Psoas muscle (tissue), 8 donors: Measurements from ENCODE around the gene ARHGAP24. TPM values are rescaled to one million over a fixed set of nuclear protein-coding genes. Genes with fewer than 3 reads are reported as not detected.

Source experiments
- ATAC-seq, 4 donors: fragments of 200-7000 bp; cut with Tn5 transposase; one replicate each; pipeline ENCODE4 v1.9.1; 2020; ENCODE audit warnings: moderate library complexity in 3 of 4, mild to moderate bottlenecking in 2 of 4
- DNase-seq, 2 donors: peaks; one replicate each; pipeline ENCODE4 v3.0.0-alpha.2; 2020
- H3K27ac ChIP-seq: fragments of 200-600 bp; one replicate; pipeline ENCODE4 v1.8.0; 2022
- H3K27me3 ChIP-seq, 3 donors: fragments of 200-600 bp in 1 of 3; one replicate each; pipeline versions ENCODE4 v1.6.1 to v1.8.0; 2013 to 2022; ENCODE audit warnings: low read length in 2 of 3, mild to moderate bottlenecking in 2 of 3, moderate library complexity in 1 of 3; ENCODE audit not compliant: insufficient read depth in 3 of 3
- H3K36me3 ChIP-seq, 2 donors: fragments of 200-600 bp in 1 of 2; one replicate each; pipeline versions ENCODE4 v1.6.1 to v1.8.0; 2013 to 2022; ENCODE audit warnings: low read depth in 1 of 2, mild to moderate bottlenecking in 1 of 2, moderate library complexity in 1 of 2; ENCODE audit not compliant: insufficient read depth in 1 of 2
- H3K4me1 ChIP-seq: fragments of 200-600 bp; one replicate; pipeline ENCODE4 v1.8.0; 2022
- H3K4me3 ChIP-seq: fragments of 200-600 bp; one replicate; pipeline ENCODE4 v1.8.0; 2022; ENCODE audit warnings: mild to moderate bottlenecking
- H3K9me3 ChIP-seq: fragments of 200-600 bp; one replicate; pipeline ENCODE4 v1.8.0; 2022
- CTCF ChIP-seq: fragments of 200-600 bp; IDR thresholded peaks from one replicate; pipeline ENCODE4 v1.8.0; 2022; ENCODE audit warnings: antibody characterized with exemption
- WGBS, 3 donors: extraction: QIAGEN DNeasy Blood & Tissue Kit; methylation state at CpG; one replicate each; pipeline versions ENCODE4 v1.1.6 to v1.1.7; 2013; 5-methylcytosine and 5-hydroxymethylcytosine counted together
- intact Hi-C, 2 donors: fragments of 100-400 bp; cut with DNase I; formaldehyde crosslinking; loops; one replicate each; pipeline versions ENCODE4 v1.11.0 to v1.14.2; 2022
- polyA plus RNA-seq, 3 donors: library from polyadenylated mRNA; stranded (reverse); fragments of 200-250 nt; gene quantifications; one replicate each; pipeline ENCODE4 v1.2.3, GENCODE V29; 2013
- total RNA-seq, 4 donors: library from RNA; stranded (reverse); fragmentation: NEBNext Ultra II Directional in 2 of 4; extraction: Animal tissue kit (Norgen Biotek cat#: 25700) in 2 of 4; gene quantifications; one replicate each; pipeline versions ENCODE4 v1.2.1 to v1.2.4, GENCODE V29; 2021 to 2023
- donor health status: healthy with polysubstance abuse.
- donor health status: DM: no; HTN: no; CAD: no; lungs with moderate emphysema.
- donor health status: Bipolar disorder and iron deficiency.
- donor health status: healthy.
- donor health status: DM: yes; HTN: yes; CAD: no.
- donor health status: DM: no; HTN: no; CAD: no.
- donor health status: DM: no; HTN: no; CAD: no.
- donor health status: DM: yes; HTN: yes; CAD: no.

The ARHGAP24 gene
- total and polyA plus RNA-seq, 7 donors = 2.3 to 25.7 (median 4.6) TPM

- WGBS, 3 donors = 19 to 23% (median 22%) methylated on average over 2 of the region's 2 CpGs
- TF ChIP-seq CTCF = no peak
- Histone ChIP-seq H3K9me3 (no peaks in the 10 kb centered on the region), H3K27me3 (no peaks in the 10 kb centered on the region), H3K4me1 (peaks cover 8% of the 10 kb centered on the region), H3K27ac (no peak overlapping the region), H3K4me3 (no peak overlapping the region), H3K36me3 (no peaks in the 10 kb centered on the region)
- no peak for DNase-seq
- ATAC-seq = no peak
- intact Hi-C loops = no loop called here
Measured at GRCh38 chr4:85776096-85776495, 301.1 kb downstream of the ARHGAP24 start.

GRCh38 chr4:85776579-85776978 is 301.6 kb downstream of the ARHGAP24 start:
- Histone ChIP-seq H3K4me3 (no peak overlapping the region), H3K27ac (no peak overlapping the region), H3K9me3 (no peaks in the 10 kb centered on the region), H3K36me3 (no peaks in the 10 kb centered on the region), H3K4me1 (peaks cover 8% of the 10 kb centered on the region), H3K27me3 (no peaks in the 10 kb centered on the region)
- TF ChIP-seq CTCF = no peak
- no peak for ATAC-seq
- DNase-seq = no peak
- 66 to 80% (median 71%) methylated on average over 1 of the region's 1 CpG for WGBS, 3 donors
- intact Hi-C loops = no loop called here

- no peak for DNase-seq
Measured at GRCh38 chr4:85777908-85778631, 303.1 kb downstream of the ARHGAP24 start.

GRCh38 chr4:85778632-85779131 is 303.7 kb downstream of the ARHGAP24 start:
- Histone ChIP-seq H3K27ac (peak overlapping the region; percentile 46), H3K9me3 (no peaks in the 10 kb centered on the region), H3K36me3 (no peaks in the 10 kb centered on the region), H3K27me3 (no peaks in the 10 kb centered on the region), H3K4me3 (peak overlapping the region; percentile 45), H3K4me1 (peaks cover 8% of the 10 kb centered on the region)
- TF ChIP-seq CTCF = no peak
- DNase-seq (no peak), ATAC-seq (no peak)
- intact Hi-C loops = no loop called here
- WGBS, 3 donors = 20 to 33% (median 32%) methylated on average over 3 of the region's 3 CpGs

More at GRCh38 chr4:85777908-85778631, 303.1 kb downstream of the ARHGAP24 start:
- Histone ChIP-seq H3K9me3 (no peaks in the 10 kb centered on the region), H3K27ac (peak overlapping the region; percentile 46), H3K4me1 (peaks cover 8% of the 10 kb centered on the region), H3K27me3 (no peaks in the 10 kb centered on the region), H3K4me3 (peak overlapping the region; percentile 45), H3K36me3 (no peaks in the 10 kb centered on the region)
- ATAC-seq = no peak
- 42 to 54% (median 48%) methylated on average over 3 of the region's 3 CpGs for WGBS, 3 donors
- intact Hi-C loops = no loop called here
- TF ChIP-seq CTCF = no peak
